Prostate gland (tissue), 2 donors: ENCODE measurements around the gene INSRR.

Source experiments
- POLR2A ChIP-seq: fragments of 450-650 bp; IDR thresholded peaks from one replicate; pipeline ENCODE4 v1.6.1; 2016; ENCODE audit warnings: antibody characterized with exemption, mild to moderate bottlenecking
- POLR2AphosphoS5 ChIP-seq: sonication (generic); formaldehyde crosslinking; IDR thresholded peaks from one replicate; pipeline ENCODE4 v1.6.1; 2017; ENCODE audit warnings: antibody characterized with exemption
- TF ChIP-seq, protein P1 (sequence below), 4 experiments: fragments of 200-600 bp in 2 of 4; fragments of 450-650 bp in 2 of 4; sonication (generic) in 2 of 4; IDR thresholded peaks; 1 replicate in 3 of 4; 2 replicates in 1 of 4; pipeline ENCODE4 v1.5.1; 2016 to 2019; ENCODE audit warnings: antibody characterized with exemption in 4 of 4, mild to moderate bottlenecking in 2 of 4, moderate library complexity in 2 of 4

DNA sequence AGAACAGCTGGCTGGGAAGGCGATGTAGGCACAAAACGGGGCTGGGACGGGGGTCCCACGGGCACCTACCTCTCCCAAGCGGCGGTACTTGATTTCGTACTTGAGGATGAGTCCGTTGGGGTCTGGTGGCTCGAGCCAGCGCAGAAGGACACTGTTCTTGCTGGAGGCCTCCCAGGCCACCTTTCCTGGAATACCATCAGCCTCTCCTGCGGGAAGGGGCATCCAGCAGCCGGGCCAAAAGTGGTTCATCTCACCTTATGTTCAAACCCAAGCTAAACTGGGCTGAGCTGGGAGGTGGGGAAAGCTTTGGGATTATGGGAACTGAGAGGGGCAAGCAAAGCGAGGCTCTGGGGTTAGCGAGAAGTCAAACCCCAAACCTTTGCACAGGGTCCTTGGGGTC lies 14.3 kb downstream of the INSRR start:
- TF ChIP-seq, protein P1, sequence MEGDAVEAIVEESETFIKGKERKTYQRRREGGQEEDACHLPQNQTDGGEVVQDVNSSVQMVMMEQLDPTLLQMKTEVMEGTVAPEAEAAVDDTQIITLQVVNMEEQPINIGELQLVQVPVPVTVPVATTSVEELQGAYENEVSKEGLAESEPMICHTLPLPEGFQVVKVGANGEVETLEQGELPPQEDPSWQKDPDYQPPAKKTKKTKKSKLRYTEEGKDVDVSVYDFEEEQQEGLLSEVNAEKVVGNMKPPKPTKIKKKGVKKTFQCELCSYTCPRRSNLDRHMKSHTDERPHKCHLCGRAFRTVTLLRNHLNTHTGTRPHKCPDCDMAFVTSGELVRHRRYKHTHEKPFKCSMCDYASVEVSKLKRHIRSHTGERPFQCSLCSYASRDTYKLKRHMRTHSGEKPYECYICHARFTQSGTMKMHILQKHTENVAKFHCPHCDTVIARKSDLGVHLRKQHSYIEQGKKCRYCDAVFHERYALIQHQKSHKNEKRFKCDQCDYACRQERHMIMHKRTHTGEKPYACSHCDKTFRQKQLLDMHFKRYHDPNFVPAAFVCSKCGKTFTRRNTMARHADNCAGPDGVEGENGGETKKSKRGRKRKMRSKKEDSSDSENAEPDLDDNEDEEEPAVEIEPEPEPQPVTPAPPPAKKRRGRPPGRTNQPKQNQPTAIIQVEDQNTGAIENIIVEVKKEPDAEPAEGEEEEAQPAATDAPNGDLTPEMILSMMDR (IDR thresholded peaks at IDR 0.05) = no peak
- no peak for TF ChIP-seq POLR2AphosphoS5
- TF ChIP-seq POLR2A = no peak
